ENCODE results near the gene EIPR1. TPM values are rescaled to one million over a fixed set of nuclear protein-coding genes. Genes with fewer than 3 reads are reported as not detected.

The EIPR1 gene
- total and polyA plus RNA-seq, 2 of the 13 experiments (the other 11 are each of a cell fraction or from before 2014, with no cell fraction given) = 70.0 to 96.3 TPM

- WGBS (ENCODE audit: low lambda C conversion rate) = 92% methylated on average over 10 of the region's 10 CpGs
- no peak for FAIRE-seq
- peaks cover 5 to 33% of the 10 kb centered on the region in 2 experiments; a peak in 4 of 5 replicates for H3K36me3 ChIP-seq (replicated peaks in 1 of 2; ENCODE audit: control insufficient read depth in 1 of 2, insufficient read depth in 2 of 2, low read length in 2 of 2)
- no peaks in the 10 kb centered on the region; the same call in 1 of the 2 replicates for H4K20me1 ChIP-seq (ENCODE audit: insufficient read depth, low read length)
- ATAC-seq = no peak
- CTCF ChIA-PET (ENCODE audit: low intra/inter-chr PET ratio, low total read pairs) = no interaction called here
- no peak overlapping the region for H2AFZ ChIP-seq (ENCODE audit: low read length)
- no peak overlapping the region for H3K4me3 ChIP-seq (replicated peaks in 1 of 3; ENCODE audit: insufficient read depth in 1 of 3, low read depth in 2 of 3, low read length in 3 of 3)
- intact Hi-C loops (cut with micrococcal nuclease; ENCODE audit: unreplicated experiment) = no loop called here
- no peak overlapping the region for H3K27ac ChIP-seq (ENCODE audit: extremely low read length, insufficient read depth, low read length)
- H3K4me2 ChIP-seq (ENCODE audit: low read depth, low read length) = no peak overlapping the region
- no peaks in the 10 kb centered on the region for H3K27me3 ChIP-seq (ENCODE audit: control insufficient read depth in 1 of 2, insufficient read depth in 2 of 2, low read length in 2 of 2)
- no TSS peak for BruUV-seq (replicated peaks)
- no peak overlapping the region for H3K9ac ChIP-seq (ENCODE audit: insufficient read depth, low read depth, low read length)
- DNase-seq (ENCODE audit: low spot score) = no peak
- in situ Hi-C loops (cut with HindIII; ENCODE audit: extremely low pct_ligation_motif_present, low pct_unique_long_range_greater_than_20kb) = no loop called here
- H3K79me2 ChIP-seq (ENCODE audit: insufficient read depth, low read length) = no peaks in the 10 kb centered on the region
- H3K9me3 ChIP-seq (ENCODE audit: low read length) = no peaks in the 10 kb centered on the region
- POLR2A ChIA-PET = no interaction called here
- H3K4me1 ChIP-seq (ENCODE audit: insufficient read depth, low read length) = peaks cover 8% of the 10 kb centered on the region
- TF ChIP-seq ZNF597 (CRISPR knock-in tag; IDR thresholded peaks at IDR 0.05) (no peak), ZNF7 (CRISPR knock-in tag; IDR thresholded peaks at IDR 0.05) (no peak), HNRNPH1 (optimal IDR thresholded peaks at IDR 0.05; ENCODE audit: low read depth, low read length) (no peak), ZNF138 (CRISPR knock-in tag; IDR thresholded peaks at IDR 0.05; ENCODE audit: low read depth) (no peak), IKZF4 (CRISPR knock-in tag; IDR thresholded peaks at IDR 0.05; ENCODE audit: borderline replicate concordance, low read depth, not compliant biosample characterization) (no peak), ZBTB34 (CRISPR knock-in tag; IDR thresholded peaks at IDR 0.05) (no peak), ATAD3A (CRISPR knock-in tag; IDR thresholded peaks at IDR 0.05) (no peak), ZNF367 (CRISPR knock-in tag; IDR thresholded peaks at IDR 0.05; ENCODE audit: borderline replicate concordance) (no peak), ZNF766 (CRISPR knock-in tag; IDR thresholded peaks at IDR 0.05; ENCODE audit: borderline replicate concordance) (no peak), STAG1 (CRISPR knock-in tag; IDR thresholded peaks at IDR 0.05) (no peak)
- TF ChIP-seq, protein P1, sequence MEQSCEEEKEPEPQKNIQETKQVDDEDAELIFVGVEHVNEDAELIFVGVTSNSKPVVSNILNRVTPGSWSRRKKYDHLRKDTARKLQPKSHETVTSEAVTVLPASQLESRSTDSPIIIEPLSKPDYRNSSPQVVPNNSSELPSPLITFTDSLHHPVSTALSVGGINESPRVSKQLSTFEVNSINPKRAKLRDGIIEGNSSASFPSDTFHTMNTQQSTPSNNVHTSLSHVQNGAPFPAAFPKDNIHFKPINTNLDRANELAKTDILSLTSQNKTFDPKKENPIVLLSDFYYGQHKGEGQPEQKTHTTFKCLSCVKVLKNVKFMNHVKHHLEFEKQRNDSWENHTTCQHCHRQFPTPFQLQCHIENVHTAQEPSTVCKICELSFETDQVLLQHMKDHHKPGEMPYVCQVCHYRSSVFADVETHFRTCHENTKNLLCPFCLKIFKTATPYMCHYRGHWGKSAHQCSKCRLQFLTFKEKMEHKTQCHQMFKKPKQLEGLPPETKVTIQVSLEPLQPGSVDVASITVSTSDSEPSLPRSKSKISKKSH (CRISPR knock-in tag; IDR thresholded peaks at IDR 0.05; ENCODE audit: borderline replicate concordance) = no peak
- TF ChIP-seq, protein P2, sequence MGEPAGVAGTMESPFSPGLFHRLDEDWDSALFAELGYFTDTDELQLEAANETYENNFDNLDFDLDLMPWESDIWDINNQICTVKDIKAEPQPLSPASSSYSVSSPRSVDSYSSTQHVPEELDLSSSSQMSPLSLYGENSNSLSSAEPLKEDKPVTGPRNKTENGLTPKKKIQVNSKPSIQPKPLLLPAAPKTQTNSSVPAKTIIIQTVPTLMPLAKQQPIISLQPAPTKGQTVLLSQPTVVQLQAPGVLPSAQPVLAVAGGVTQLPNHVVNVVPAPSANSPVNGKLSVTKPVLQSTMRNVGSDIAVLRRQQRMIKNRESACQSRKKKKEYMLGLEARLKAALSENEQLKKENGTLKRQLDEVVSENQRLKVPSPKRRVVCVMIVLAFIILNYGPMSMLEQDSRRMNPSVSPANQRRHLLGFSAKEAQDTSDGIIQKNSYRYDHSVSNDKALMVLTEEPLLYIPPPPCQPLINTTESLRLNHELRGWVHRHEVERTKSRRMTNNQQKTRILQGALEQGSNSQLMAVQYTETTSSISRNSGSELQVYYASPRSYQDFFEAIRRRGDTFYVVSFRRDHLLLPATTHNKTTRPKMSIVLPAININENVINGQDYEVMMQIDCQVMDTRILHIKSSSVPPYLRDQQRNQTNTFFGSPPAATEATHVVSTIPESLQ (CRISPR knock-in tag; conservative IDR thresholded peaks at IDR 0.05) = no peak
- TF ChIP-seq, protein P3, sequence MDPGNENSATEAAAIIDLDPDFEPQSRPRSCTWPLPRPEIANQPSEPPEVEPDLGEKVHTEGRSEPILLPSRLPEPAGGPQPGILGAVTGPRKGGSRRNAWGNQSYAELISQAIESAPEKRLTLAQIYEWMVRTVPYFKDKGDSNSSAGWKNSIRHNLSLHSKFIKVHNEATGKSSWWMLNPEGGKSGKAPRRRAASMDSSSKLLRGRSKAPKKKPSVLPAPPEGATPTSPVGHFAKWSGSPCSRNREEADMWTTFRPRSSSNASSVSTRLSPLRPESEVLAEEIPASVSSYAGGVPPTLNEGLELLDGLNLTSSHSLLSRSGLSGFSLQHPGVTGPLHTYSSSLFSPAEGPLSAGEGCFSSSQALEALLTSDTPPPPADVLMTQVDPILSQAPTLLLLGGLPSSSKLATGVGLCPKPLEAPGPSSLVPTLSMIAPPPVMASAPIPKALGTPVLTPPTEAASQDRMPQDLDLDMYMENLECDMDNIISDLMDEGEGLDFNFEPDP (CRISPR knock-in tag; conservative IDR thresholded peaks at IDR 0.05) = no peak
- TF ChIP-seq, protein P4, sequence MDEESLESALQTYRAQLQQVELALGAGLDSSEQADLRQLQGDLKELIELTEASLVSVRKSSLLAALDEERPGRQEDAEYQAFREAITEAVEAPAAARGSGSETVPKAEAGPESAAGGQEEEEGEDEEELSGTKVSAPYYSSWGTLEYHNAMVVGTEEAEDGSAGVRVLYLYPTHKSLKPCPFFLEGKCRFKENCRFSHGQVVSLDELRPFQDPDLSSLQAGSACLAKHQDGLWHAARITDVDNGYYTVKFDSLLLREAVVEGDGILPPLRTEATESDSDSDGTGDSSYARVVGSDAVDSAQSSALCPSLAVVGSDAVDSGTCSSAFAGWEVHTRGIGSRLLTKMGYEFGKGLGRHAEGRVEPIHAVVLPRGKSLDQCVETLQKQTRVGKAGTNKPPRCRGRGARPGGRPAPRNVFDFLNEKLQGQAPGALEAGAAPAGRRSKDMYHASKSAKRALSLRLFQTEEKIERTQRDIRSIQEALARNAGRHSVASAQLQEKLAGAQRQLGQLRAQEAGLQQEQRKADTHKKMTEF (CRISPR knock-in tag; IDR thresholded peaks at IDR 0.05) = no peak
These were observed 170.5 kb downstream of the EIPR1 start for GRCh38 chr2:3207091-3207491.

Measured in HepG2 (cell line).